Measurements from ENCODE around the gene TRPM2.

GRCh38 chr21:44338971-44339910, 14.2 kb upstream of the TRPM2 start, which contains the start of gene CFAP410:
- TF ChIP-seq CTCF (IDR thresholded peaks at IDR 0.05; ENCODE audit: borderline replicate concordance, extremely low read depth, low read length, poor library complexity, severe bottlenecking) (no peak), EZH2 (IDR thresholded peaks at IDR 0.05; ENCODE audit: borderline replicate concordance, low read depth, low read length, severe bottlenecking) (no peak)

Measured in DND-41 (cell line).